Ovary (tissue), 3 donors: Measurements from ENCODE around the gene TEP1.

Experiments
- EP300 ChIP-seq: sonication (generic); formaldehyde crosslinking; IDR thresholded peaks from one replicate; pipeline ENCODE4 v1.6.1; 2017; ENCODE audit warnings: antibody characterized with exemption
- POLR2A ChIP-seq: fragments of 450-650 bp; IDR thresholded peaks from one replicate; pipeline ENCODE4 v1.6.1; 2017; ENCODE audit warnings: antibody characterized with exemption, mild to moderate bottlenecking, moderate library complexity
- TF ChIP-seq, protein P1 (sequence below), 3 donors: fragments of 450-650 bp in 2 of 3; fragments of 200-600 bp in 1 of 3; IDR thresholded peaks; one replicate each; pipeline versions ENCODE4 v1.5.1 to v1.8.0; 2016 to 2022; ENCODE audit warnings: antibody characterized with exemption in 3 of 3, mild to moderate bottlenecking in 1 of 3
- donor health status: DM: no; HTN: no; CAD: no.

GRCh38 chr14:20454516-20455354, 41.4 kb upstream of the TEP1 start, which contains the start of the genes APEX1 and OSGEP:
- TF ChIP-seq, protein P1, sequence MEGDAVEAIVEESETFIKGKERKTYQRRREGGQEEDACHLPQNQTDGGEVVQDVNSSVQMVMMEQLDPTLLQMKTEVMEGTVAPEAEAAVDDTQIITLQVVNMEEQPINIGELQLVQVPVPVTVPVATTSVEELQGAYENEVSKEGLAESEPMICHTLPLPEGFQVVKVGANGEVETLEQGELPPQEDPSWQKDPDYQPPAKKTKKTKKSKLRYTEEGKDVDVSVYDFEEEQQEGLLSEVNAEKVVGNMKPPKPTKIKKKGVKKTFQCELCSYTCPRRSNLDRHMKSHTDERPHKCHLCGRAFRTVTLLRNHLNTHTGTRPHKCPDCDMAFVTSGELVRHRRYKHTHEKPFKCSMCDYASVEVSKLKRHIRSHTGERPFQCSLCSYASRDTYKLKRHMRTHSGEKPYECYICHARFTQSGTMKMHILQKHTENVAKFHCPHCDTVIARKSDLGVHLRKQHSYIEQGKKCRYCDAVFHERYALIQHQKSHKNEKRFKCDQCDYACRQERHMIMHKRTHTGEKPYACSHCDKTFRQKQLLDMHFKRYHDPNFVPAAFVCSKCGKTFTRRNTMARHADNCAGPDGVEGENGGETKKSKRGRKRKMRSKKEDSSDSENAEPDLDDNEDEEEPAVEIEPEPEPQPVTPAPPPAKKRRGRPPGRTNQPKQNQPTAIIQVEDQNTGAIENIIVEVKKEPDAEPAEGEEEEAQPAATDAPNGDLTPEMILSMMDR (IDR thresholded peaks at IDR 0.05), result no peak
- peak; percentile 39 for TF ChIP-seq POLR2A
- TF ChIP-seq EP300, result no peak
